MM.1S (cell line): Measurements from ENCODE around the gene STK10.

ENCODE experiments used
- CTCF ChIP-seq: fragments of 300-600 bp; sonication (generic); IDR thresholded peaks from 2 replicates; pipeline ENCODE4 v1.5.1; 2016; ENCODE audit warnings: antibody characterized with exemption, low read length, mixed read lengths
- EZH2 ChIP-seq: fragments of 300-600 bp; sonication (generic); optimal IDR thresholded peaks from 2 replicates; pipeline ENCODE3; 2017; ENCODE audit warnings: low read depth, mild to moderate bottlenecking, antibody characterized with exemption, low read length, mixed read lengths
- EZH2phosphoT487 ChIP-seq: fragments of 300-600 bp; sonication (generic); IDR thresholded peaks from 2 replicates; pipeline ENCODE4 v1.6.1; 2018; ENCODE audit warnings: antibody characterized with exemption, low read length

GRCh38 chr5:172074896-172075295 is 113.1 kb downstream of the STK10 start:
- no peak for TF ChIP-seq CTCF
- TF ChIP-seq EZH2phosphoT487, result no peak
- no peak for TF ChIP-seq EZH2
